ENCODE results near the gene CCDC85C. TPM values are rescaled to one million over a fixed set of nuclear protein-coding genes. Genes with fewer than 3 reads are reported as not detected.
A peak's percentile ranks its signal among the peaks of the same experiment; 100 is the strongest.

Gene CCDC85C
- total and polyA plus RNA-seq, 2 experiments from 2014 or later: 4.5 to 24.9 TPM

DNA sequence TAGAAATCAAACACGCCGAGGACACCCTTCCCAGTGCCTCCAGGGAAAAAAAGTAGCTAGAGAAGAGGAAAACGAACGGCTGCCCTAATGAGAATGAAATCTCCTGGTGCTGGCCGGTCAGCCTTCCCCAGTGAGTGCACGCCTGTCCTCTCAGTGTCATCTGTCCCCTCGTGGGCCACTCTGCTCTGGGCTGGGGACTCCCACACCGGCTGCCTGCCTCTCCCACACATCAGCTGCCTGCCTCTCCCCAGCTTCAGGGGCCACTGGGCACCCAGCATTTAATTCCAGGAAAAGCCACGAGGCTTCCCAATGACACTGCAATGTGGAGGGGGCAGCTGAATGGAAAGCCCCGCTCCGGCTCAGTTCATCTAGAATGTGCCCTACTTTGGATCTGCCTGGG lies 59.0 kb downstream of the CCDC85C start:
- Histone ChIP-seq H3K9me2 (ENCODE audit: insufficient read depth) (no peaks in the 10 kb centered on the region), H3K27ac (ENCODE audit: low read depth) (no peak overlapping the region), H3K4me2 (no peak overlapping the region), H2AFZ (no peak overlapping the region), H3F3A (replicated peaks; ENCODE audit: low read depth) (no peaks in the 10 kb centered on the region), H4K20me1 (replicated peaks; ENCODE audit: insufficient read depth) (peaks cover 15% of the 10 kb centered on the region), H3K4me1 (ENCODE audit: insufficient read depth) (peaks cover 26% of the 10 kb centered on the region), H3K79me2 (replicated peaks; ENCODE audit: insufficient read depth) (peaks cover 62% of the 10 kb centered on the region), H3K27me3 (ENCODE audit: insufficient read depth) (no peaks in the 10 kb centered on the region), H3K4me3 (no peak overlapping the region), H3K36me3 (ENCODE audit: insufficient read depth) (no peaks in the 10 kb centered on the region)
- TF ChIP-seq, protein P1, sequence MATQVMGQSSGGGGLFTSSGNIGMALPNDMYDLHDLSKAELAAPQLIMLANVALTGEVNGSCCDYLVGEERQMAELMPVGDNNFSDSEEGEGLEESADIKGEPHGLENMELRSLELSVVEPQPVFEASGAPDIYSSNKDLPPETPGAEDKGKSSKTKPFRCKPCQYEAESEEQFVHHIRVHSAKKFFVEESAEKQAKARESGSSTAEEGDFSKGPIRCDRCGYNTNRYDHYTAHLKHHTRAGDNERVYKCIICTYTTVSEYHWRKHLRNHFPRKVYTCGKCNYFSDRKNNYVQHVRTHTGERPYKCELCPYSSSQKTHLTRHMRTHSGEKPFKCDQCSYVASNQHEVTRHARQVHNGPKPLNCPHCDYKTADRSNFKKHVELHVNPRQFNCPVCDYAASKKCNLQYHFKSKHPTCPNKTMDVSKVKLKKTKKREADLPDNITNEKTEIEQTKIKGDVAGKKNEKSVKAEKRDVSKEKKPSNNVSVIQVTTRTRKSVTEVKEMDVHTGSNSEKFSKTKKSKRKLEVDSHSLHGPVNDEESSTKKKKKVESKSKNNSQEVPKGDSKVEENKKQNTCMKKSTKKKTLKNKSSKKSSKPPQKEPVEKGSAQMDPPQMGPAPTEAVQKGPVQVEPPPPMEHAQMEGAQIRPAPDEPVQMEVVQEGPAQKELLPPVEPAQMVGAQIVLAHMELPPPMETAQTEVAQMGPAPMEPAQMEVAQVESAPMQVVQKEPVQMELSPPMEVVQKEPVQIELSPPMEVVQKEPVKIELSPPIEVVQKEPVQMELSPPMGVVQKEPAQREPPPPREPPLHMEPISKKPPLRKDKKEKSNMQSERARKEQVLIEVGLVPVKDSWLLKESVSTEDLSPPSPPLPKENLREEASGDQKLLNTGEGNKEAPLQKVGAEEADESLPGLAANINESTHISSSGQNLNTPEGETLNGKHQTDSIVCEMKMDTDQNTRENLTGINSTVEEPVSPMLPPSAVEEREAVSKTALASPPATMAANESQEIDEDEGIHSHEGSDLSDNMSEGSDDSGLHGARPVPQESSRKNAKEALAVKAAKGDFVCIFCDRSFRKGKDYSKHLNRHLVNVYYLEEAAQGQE (IDR thresholded peaks at IDR 0.05; ENCODE audit: unreplicated experiment): no peak
- TF ChIP-seq ZNF331 (CRISPR knock-in tag; IDR thresholded peaks at IDR 0.05; ENCODE audit: low read depth) (no peak), CREB1 (CRISPR knock-in tag; IDR thresholded peaks at IDR 0.05; ENCODE audit: low read depth) (no peak), POLR2AphosphoS5 (IDR thresholded peaks at IDR 0.05; ENCODE audit: low read depth) (no peak), JUNB (IDR thresholded peaks at IDR 0.05; ENCODE audit: unreplicated experiment) (no peak), ZNF114 (CRISPR knock-in tag; IDR thresholded peaks at IDR 0.05) (no peak), EZH2 (IDR thresholded peaks at IDR 0.05; ENCODE audit: low read depth, unreplicated experiment) (no peak), STAT1 (IDR thresholded peaks at IDR 0.05; ENCODE audit: unreplicated experiment) (no peak), NANOG (IDR thresholded peaks at IDR 0.05; ENCODE audit: borderline replicate concordance) (no peak), EZH2phosphoT487 (IDR thresholded peaks at IDR 0.05; ENCODE audit: unreplicated experiment) (no peak)
- TF ChIP-seq, protein P2, sequence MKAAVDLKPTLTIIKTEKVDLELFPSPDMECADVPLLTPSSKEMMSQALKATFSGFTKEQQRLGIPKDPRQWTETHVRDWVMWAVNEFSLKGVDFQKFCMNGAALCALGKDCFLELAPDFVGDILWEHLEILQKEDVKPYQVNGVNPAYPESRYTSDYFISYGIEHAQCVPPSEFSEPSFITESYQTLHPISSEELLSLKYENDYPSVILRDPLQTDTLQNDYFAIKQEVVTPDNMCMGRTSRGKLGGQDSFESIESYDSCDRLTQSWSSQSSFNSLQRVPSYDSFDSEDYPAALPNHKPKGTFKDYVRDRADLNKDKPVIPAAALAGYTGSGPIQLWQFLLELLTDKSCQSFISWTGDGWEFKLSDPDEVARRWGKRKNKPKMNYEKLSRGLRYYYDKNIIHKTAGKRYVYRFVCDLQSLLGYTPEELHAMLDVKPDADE (IDR thresholded peaks at IDR 0.05): no peak
- TF ChIP-seq, protein P3, sequence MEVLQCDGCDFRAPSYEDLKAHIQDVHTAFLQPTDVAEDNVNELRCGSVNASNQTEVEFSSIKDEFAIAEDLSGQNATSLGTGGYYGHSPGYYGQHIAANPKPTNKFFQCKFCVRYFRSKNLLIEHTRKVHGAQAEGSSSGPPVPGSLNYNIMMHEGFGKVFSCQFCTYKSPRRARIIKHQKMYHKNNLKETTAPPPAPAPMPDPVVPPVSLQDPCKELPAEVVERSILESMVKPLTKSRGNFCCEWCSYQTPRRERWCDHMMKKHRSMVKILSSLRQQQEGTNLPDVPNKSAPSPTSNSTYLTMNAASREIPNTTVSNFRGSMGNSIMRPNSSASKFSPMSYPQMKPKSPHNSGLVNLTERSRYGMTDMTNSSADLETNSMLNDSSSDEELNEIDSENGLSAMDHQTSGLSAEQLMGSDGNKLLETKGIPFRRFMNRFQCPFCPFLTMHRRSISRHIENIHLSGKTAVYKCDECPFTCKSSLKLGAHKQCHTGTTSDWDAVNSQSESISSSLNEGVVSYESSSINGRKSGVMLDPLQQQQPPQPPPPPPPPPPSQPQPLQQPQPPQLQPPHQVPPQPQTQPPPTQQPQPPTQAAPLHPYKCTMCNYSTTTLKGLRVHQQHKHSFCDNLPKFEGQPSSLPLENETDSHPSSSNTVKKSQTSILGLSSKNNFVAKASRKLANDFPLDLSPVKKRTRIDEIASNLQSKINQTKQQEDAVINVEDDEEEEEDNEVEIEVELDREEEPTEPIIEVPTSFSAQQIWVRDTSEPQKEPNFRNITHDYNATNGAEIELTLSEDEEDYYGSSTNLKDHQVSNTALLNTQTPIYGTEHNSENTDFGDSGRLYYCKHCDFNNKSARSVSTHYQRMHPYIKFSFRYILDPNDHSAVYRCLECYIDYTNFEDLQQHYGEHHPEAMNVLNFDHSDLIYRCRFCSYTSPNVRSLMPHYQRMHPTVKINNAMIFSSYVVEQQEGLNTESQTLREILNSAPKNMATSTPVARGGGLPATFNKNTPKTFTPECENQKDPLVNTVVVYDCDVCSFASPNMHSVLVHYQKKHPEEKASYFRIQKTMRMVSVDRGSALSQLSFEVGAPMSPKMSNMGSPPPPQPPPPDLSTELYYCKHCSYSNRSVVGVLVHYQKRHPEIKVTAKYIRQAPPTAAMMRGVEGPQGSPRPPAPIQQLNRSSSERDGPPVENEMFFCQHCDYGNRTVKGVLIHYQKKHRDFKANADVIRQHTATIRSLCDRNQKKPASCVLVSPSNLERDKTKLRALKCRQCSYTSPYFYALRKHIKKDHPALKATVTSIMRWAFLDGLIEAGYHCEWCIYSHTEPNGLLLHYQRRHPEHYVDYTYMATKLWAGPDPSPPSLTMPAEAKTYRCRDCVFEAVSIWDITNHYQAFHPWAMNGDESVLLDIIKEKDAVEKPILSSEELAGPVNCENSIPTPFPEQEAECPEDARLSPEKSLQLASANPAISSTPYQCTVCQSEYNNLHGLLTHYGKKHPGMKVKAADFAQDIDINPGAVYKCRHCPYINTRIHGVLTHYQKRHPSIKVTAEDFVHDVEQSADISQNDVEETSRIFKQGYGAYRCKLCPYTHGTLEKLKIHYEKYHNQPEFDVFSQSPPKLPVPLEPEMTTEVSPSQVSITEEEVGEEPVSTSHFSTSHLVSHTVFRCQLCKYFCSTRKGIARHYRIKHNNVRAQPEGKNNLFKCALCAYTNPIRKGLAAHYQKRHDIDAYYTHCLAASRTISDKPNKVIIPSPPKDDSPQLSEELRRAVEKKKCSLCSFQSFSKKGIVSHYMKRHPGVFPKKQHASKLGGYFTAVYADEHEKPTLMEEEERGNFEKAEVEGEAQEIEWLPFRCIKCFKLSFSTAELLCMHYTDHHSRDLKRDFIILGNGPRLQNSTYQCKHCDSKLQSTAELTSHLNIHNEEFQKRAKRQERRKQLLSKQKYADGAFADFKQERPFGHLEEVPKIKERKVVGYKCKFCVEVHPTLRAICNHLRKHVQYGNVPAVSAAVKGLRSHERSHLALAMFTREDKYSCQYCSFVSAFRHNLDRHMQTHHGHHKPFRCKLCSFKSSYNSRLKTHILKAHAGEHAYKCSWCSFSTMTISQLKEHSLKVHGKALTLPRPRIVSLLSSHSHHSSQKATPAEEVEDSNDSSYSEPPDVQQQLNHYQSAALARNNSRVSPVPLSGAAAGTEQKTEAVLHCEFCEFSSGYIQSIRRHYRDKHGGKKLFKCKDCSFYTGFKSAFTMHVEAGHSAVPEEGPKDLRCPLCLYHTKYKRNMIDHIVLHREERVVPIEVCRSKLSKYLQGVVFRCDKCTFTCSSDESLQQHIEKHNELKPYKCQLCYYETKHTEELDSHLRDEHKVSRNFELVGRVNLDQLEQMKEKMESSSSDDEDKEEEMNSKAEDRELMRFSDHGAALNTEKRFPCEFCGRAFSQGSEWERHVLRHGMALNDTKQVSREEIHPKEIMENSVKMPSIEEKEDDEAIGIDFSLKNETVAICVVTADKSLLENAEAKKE (CRISPR knock-in tag; IDR thresholded peaks at IDR 0.05): no peak
- TF ChIP-seq, protein P4, sequence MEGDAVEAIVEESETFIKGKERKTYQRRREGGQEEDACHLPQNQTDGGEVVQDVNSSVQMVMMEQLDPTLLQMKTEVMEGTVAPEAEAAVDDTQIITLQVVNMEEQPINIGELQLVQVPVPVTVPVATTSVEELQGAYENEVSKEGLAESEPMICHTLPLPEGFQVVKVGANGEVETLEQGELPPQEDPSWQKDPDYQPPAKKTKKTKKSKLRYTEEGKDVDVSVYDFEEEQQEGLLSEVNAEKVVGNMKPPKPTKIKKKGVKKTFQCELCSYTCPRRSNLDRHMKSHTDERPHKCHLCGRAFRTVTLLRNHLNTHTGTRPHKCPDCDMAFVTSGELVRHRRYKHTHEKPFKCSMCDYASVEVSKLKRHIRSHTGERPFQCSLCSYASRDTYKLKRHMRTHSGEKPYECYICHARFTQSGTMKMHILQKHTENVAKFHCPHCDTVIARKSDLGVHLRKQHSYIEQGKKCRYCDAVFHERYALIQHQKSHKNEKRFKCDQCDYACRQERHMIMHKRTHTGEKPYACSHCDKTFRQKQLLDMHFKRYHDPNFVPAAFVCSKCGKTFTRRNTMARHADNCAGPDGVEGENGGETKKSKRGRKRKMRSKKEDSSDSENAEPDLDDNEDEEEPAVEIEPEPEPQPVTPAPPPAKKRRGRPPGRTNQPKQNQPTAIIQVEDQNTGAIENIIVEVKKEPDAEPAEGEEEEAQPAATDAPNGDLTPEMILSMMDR (conservative IDR thresholded peaks at IDR 0.05; ENCODE audit: low read depth in 2 of 2): no peak
- Mint-ChIP-seq H3K9me3 (no peaks in the 10 kb centered on the region), H3K4me1 (peaks cover 64% of the 10 kb centered on the region), H3K36me3 (ENCODE audit: low read depth) (no peaks in the 10 kb centered on the region), H3K27ac (peak overlapping the region; percentile 63; the same call in 1 of the 2 replicates), H3K27me3 (ENCODE audit: insufficient read depth, low read depth, poor library complexity) (peaks cover 13% of the 10 kb centered on the region), H3K4me3 (no peak overlapping the region)
- no peak for DNase-seq (ENCODE audit: low spot score)
- no peak for ATAC-seq
